Kidney (tissue), 14 donors: Measurements from ENCODE around the gene MAD1L1. TPM values are rescaled to one million over a fixed set of nuclear protein-coding genes. Genes with fewer than 3 reads are reported as not detected.
A peak's percentile ranks its signal among the peaks of the same experiment; 100 is the strongest.

Source experiments
- DNase-seq, 5 donors: peaks; one replicate each; pipeline ENCODE4 v3.0.0-alpha.2; 2013 to 2020
- FAIRE-seq: peaks from 2 replicates; lab custom pipeline; 2012; peaks lifted over from hg19 to GRCh38; lab: Jason Lieb, UNC
- H3K27ac ChIP-seq, 2 donors: one replicate each; pipeline ENCODE4 v1.7.0; 2013; ENCODE audit warnings: low read depth in 2 of 2, low read length in 2 of 2, inconsistent platforms in 1 of 2
- H3K27me3 ChIP-seq: one replicate; pipeline ENCODE4 v1.7.1; 2013; ENCODE audit warnings: low read length, inconsistent platforms; ENCODE audit not compliant: control insufficient read depth, insufficient read depth
- H3K36me3 ChIP-seq, 3 donors: one replicate each; pipeline versions ENCODE4 v1.7.0 to v1.7.1; 2013; ENCODE audit warnings: low read length in 3 of 3, control low read depth in 1 of 3, inconsistent platforms in 1 of 3; ENCODE audit not compliant: insufficient read depth in 3 of 3, control insufficient read depth in 2 of 3
- H3K4me1 ChIP-seq, 3 donors: one replicate each; pipeline versions ENCODE4 v1.7.0 to v1.7.1; 2013; ENCODE audit warnings: low read length in 3 of 3, inconsistent platforms in 1 of 3, low read depth in 1 of 3; ENCODE audit not compliant: control insufficient read depth in 2 of 3, insufficient read depth in 2 of 3
- H3K4me3 ChIP-seq, 3 donors: one replicate each; pipeline versions ENCODE4 v1.7.0 to v1.8.1; 2013; ENCODE audit warnings: low read length in 3 of 3, control low read depth in 1 of 3, inconsistent platforms in 1 of 3
- H3K9ac ChIP-seq, 3 donors: one replicate each; pipeline versions ENCODE4 v1.7.0 to v1.7.1; 2013; ENCODE audit warnings: low read length in 3 of 3, control low read depth in 1 of 3, inconsistent platforms in 1 of 3
- H3K9me3 ChIP-seq, 3 donors: one replicate each; pipeline versions ENCODE4 v1.7.0 to v1.7.1; 2013; ENCODE audit warnings: low read length in 3 of 3, control low read depth in 1 of 3, inconsistent platforms in 1 of 3; ENCODE audit not compliant: control insufficient read depth in 2 of 3, insufficient read depth in 1 of 3
- intact Hi-C: fragments of 100-400 bp; cut with DNase I; formaldehyde crosslinking; loops from one replicate; pipeline ENCODE4 v1.11.1; 2022
- polyA plus RNA-seq: library from polyadenylated mRNA; stranded (reverse); fragments of 350-450 nt; fragmentation: Illumina TruSeq; extraction: RNeasy Lipid Tissue Mini Kit (QIAGEN cat#74804); gene quantifications from one replicate; pipeline ENCODE4 v1.2.3, GENCODE V29; 2014; ENCODE audit warnings: low read depth, low replicate concordance; ENCODE audit not compliant: insufficient read depth
- total RNA-seq: library from RNA; stranded (reverse); fragmentation: NEBNext Ultra II Directional; extraction: Animal tissue kit (Norgen Biotek cat#: 25700); gene quantifications from one replicate; pipeline ENCODE4 v1.2.1, GENCODE V29; 2021
- TF ChIP-seq, protein P1 (sequence below): IDR thresholded peaks from 3 replicates; pipeline ENCODE4 v1.5.1; 2012; ENCODE audit warnings: mild to moderate bottlenecking, moderate library complexity, borderline replicate concordance; ENCODE audit not compliant: insufficient read depth; ENCODE audit errors: extremely low read depth
- donor health status: control.
- donor health status: control.
- donor health status: control.
- donor health status: control.
- donor health status: control.
- donor health status: DM: yes; HTN: yes; CAD: no.
- donor health status: Normal renal cell carcinoma (clear cell type).

MAD1L1 gene
- total and polyA plus RNA-seq, 2 donors from 2014 or later, result 33.2 to 45.2 TPM

DNA sequence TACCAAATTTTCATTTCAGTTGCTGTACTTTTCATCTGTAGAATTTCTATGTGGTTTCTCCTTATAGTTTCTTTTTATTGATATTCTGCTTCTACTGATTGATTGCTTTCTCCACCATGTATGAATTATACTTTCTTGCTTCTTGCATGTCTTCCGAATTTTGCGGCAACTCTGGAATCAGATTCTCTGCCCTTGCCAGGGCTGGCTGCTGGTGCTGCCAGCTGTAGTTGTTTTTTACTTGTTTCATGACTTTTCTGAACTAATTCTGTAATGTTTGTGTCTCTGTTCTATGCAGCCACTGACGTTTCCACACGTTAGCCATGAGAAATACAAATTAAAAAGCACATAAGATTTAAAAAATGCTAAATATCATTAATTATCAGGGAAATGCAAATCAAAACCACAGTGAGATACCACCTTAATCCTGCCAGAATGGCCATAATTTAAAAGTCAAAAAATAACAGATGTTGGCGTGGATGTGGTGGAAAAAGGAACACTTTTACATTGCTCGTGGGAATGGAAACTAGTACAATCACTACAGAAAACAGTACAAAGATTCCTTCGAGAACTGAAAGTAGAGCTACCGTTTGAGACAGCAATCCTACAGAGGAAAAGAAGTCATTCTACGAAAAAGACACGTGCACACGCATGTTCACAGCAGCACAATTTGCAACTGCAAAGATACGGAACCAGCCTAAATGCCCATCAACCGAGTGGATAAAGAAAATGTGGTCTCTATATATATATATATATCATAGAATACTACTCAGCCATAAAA is 51.5 kb downstream of the MAD1L1 start:
- FAIRE-seq (no peak), DNase-seq (no peak)
- no peaks in the 10 kb centered on the region for H3K36me3 ChIP-seq
- H3K27me3 ChIP-seq, result no peaks in the 10 kb centered on the region
- TF ChIP-seq, protein P1, sequence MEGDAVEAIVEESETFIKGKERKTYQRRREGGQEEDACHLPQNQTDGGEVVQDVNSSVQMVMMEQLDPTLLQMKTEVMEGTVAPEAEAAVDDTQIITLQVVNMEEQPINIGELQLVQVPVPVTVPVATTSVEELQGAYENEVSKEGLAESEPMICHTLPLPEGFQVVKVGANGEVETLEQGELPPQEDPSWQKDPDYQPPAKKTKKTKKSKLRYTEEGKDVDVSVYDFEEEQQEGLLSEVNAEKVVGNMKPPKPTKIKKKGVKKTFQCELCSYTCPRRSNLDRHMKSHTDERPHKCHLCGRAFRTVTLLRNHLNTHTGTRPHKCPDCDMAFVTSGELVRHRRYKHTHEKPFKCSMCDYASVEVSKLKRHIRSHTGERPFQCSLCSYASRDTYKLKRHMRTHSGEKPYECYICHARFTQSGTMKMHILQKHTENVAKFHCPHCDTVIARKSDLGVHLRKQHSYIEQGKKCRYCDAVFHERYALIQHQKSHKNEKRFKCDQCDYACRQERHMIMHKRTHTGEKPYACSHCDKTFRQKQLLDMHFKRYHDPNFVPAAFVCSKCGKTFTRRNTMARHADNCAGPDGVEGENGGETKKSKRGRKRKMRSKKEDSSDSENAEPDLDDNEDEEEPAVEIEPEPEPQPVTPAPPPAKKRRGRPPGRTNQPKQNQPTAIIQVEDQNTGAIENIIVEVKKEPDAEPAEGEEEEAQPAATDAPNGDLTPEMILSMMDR, result no peak
- no peak overlapping the region for H3K9ac ChIP-seq
- H3K9me3 ChIP-seq, result no peaks in the 10 kb centered on the region
- H3K4me1 ChIP-seq, result no peaks in the 10 kb centered on the region
- intact Hi-C loops, result no loop called here
- no peak overlapping the region for H3K27ac ChIP-seq
- H3K4me3 ChIP-seq, result no peak overlapping the region

DNA sequence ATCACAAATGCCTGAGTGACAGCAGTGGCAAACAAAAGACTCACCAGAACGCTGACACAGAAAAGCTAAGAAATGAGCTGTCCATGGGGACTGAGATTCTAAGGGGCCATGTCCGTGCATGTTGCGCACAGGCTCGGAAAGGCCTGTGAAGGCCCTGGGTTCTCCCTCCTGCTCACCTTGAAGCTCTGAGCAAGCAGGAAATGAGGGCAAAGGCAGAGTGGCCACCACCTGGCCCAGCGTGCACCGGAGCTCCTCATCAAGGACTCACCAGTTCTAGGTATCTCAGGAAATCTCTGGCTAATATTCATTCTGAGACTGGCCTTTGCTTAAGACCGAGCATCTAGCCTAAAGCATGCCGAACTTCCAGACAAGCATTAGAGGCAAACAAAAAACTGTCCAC is 52.7 kb downstream of the MAD1L1 start:
- intact Hi-C loops, result no loop called here
- Histone ChIP-seq H3K4me1 (peaks cover 0 to under 1% (median 0%) of the 10 kb centered on the region in 3 donors), H3K36me3 (no peaks in the 10 kb centered on the region), H3K27me3 (no peaks in the 10 kb centered on the region), H3K27ac (no peak overlapping the region), H3K9me3 (no peaks in the 10 kb centered on the region), H3K4me3 (no peak overlapping the region), H3K9ac (no peak overlapping the region)
- FAIRE-seq, result no peak
- DNase-seq, result no peak
- TF ChIP-seq, protein P1, result no peak

DNA sequence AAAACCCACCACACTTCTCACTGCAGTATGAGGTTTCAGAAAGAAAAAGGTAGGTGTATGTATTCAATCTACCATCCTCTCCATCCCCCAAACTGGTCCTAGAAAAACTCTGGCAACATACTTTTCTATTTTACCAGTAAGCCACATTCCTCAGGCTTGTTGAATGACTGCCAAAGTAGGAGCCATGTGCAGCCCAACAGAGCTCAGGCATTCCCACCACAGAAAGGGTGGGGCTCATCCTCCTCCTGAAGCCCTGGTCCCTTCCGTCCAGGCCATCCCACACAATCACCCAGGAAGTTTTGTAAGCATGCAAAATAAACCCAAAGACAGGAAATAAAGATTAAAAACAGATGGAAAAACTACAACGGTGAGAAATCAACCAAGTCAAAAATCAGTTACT is 57.2 kb downstream of the MAD1L1 start:
- H3K36me3 ChIP-seq, result no peaks in the 10 kb centered on the region
- peak in 1 of 5 donors; percentile 70 for DNase-seq
- peaks cover 0 to 4% (median 0%) of the 10 kb centered on the region in 3 donors for H3K4me1 ChIP-seq
- FAIRE-seq, result no peak
- H3K9me3 ChIP-seq, result no peaks in the 10 kb centered on the region
- intact Hi-C loops, result no loop called here
- H3K9ac ChIP-seq, result no peak overlapping the region
- TF ChIP-seq, protein P1, result no peak
- no peak overlapping the region for H3K27ac ChIP-seq
- H3K27me3 ChIP-seq, result no peaks in the 10 kb centered on the region
- H3K4me3 ChIP-seq, result no peak overlapping the region
